OCI-M1 (cell line): ENCODE results near the gene MED27.

Experiments used
- DNase-seq: peaks from one replicate; lab custom pipeline; 2025; lab: John Stamatoyannopoulos, UW

MED27 gene

DNA sequence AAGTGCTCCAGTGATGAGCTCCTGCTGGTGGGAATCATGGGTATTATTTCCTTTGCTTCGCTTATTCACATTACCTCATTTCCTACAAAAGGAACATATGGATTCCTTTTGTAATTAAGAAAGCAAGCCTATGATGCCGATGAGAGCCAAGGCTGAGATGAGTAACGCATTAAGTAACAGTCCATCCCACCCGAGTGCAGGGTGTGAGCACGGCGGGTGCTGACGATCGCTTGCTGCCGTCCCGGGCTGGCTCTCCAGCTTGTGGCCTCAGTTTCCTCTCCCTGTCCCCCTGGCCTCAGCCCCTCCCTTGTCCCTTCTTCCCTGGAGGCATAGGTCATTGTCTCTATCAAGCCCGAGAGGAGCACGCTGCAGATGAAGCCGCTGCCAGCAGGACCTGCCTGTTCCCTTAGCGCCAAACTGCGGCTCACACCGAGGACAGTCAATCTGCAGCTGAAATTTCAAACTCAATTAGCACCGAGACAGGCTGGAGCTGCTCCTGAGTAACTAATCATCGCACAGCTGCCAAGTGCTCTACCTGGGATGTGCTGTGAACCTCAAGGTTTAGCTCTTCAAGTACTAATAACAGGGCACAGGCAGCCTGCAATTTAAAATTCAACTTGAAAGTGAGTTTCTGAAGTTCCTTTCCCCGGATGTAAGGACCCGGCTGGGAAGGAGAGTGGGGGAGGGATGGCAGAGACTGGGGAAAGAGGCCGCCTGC lies 224.6 kb downstream of the MED27 start:
- DNase-seq: no peak

DNA sequence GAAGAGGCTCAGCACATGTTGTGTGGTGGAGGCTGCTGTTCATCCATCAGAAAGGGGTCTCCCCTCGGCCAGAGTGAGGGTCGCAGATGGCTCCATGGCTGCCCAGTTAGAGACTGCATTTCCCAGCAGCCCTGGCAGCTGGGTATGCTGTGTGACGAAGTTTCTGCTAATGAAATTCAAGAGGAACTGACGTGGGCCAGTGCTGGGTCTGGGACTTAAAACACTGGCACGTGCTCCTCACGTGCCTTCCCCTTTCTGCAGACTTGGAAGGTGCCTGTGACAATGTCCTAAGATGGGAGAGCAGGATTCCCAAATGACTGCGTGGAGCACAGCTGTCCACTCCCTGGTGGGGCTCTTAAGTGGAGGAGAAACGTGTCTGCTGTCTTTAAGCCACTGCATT lies 225.3 kb downstream of the MED27 start:
- DNase-seq: peak; percentile 38

DNA sequence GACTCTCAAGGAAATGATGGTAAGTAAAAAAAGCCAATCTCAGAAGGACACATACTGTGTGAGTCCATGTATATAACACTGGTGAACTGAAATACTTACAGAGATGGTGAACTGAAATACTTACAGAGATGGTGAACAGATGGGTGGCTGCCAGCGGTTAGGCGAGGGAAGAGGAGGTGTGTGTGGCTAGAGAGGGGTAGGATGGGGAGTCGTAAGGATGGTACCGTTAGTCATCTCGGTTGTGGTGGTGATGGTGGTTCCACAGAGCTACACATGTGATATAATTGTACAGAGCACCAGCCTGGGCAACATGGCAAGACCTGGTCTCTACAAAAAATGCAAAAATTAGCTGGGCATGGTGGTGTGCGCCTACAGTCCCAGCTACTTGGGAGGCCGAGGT lies 226.2 kb downstream of the MED27 start:
- no peak for DNase-seq

DNA sequence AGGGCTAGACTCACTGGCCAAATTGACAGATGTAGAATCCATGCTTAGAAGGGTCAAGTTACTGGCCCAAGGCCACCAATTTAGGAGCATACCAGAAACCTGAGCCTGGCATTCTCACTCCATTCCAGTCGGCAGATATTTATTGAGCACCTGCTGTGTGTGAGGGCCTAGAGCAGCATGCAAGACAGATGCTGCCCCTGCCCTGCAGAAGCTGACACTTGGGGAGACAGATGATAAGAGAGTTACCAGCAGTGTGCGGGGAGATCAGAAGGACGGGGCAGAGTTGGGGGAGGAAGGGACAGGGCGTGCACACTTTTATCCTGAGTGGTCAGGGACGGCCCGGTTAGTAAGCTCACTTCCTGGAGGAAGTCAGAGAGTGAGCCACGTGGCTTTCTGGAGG lies 228.3 kb downstream of the MED27 start:
- no peak for DNase-seq

DNA sequence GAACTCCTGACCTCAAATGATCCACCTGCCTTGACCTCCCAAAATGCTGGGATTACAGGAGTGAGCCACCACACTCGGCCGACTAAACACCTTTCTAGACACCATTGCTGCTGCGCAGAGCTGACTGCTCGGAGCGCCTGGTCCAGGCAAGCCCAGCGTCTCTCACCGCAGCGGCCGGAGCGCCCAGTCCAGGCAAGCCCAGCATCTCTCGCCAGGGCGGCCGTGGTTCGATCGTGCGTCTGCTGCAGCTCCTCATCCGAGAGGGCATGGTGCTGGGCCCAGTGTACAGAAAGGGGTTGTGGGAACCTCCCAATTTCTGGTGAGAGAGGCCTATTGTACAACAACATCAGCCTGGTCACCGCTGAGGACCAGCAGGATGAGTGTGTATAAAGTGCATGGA lies 230.3 kb downstream of the MED27 start:
- no peak for DNase-seq

DNA sequence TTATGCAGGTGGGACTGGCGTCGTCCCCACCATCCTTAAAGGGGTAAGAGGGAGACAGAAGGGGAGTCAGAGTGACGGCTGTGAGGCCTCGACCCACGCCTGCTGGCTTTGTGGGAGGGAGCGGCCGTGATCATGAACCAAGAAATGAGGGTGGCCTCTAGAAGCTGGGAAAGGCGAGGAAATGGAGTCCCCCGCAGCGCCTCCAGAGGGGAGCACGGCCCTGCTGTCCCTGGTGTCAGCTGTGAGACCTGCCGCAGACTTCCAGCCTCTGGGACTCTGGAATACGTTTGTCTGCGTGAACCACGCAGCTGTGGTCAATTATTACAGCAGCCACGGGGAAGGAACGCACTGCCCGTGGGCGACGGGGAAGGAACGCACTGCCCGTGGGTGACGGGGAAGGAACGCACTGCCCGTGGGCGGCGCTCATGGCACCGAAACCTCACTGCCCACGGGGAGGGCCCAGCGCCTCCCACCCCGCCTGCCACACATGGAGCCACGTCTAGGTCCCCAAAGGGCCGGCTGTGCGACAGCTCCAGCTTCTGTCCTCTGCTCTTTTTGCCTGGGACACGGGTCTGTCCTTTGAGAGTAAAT lies 231.0 kb downstream of the MED27 start:
- DNase-seq: no peak

DNA sequence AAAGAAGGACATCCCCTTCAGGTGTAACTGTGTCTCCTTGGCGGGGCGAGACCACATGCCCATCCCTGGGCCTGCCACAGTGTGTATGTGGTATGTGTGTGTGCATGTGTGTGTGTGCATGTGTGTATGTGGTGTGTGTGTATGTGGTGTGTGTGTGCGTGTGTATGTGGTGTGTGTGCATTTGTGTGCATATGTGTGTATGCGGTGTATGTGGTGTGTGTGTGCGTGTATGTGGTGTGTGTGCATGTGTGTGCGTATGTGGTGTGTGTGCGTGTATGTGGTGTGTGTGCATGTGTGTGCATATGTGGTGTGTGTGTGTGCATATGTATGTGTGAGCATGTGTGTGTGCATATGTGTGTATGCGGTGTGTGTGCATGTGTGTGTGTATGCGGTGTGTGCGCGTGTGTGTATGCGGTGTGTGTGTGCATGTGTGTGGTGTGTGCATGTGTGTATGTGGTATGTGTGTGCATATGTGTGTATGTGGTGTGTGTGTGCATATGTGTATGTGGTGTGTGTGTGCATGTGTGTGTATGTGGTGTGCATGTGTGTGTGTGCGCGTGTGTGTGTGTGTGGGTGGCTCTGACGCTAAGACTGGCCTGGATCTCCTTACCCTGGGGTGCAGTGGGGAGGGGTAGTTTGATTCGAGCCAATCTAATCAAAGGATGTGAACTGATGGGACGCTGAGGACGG lies 231.9 kb downstream of the MED27 start:
- no peak for DNase-seq

DNA sequence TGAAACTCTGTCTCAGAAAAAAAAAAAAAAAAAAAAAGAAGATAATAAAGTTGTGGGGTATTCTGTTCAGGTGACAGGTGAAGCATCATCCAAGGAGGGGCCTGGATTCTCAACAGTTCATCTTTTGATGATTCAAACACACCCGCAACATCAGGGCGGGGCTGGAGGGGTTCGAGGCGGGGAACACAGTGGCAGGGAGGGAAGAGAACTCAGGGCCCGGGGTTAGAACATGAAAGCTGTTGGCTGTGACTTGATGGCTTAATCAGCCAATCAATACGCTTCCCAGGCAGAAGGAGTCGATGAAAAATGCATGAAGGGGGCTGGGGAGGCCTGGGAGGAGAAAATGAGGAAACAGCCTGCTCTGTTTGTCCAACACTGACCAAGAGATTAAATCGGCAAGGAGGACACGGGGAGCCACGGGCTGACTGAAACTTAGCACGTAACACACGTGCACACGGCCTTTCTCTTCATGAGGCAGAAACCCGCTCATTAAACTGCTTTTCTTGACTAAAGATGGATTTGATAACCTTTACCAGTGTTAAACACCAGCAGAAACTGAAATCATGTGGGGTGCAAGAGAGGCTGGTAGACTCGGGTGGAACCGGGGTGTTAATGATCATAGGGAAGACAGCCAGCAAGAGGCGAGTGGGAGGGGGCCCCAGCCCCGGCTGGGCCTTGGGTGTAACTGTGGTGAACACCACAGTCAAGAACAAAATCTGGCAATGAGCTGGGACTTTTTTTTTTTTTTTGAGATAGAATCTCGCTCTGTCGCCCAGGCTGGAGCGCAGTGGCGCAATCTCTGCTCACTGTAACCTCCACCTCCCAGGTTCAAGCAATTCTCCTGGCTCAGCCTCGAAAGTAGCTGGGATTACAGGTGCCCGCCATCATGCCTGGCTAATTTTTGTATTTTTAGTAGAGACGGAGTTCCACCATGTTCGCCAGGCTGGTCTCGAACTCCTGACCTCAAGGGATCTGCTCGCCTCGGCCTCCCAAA lies 234.1 kb downstream of the MED27 start:
- DNase-seq: peak; percentile 21

DNA sequence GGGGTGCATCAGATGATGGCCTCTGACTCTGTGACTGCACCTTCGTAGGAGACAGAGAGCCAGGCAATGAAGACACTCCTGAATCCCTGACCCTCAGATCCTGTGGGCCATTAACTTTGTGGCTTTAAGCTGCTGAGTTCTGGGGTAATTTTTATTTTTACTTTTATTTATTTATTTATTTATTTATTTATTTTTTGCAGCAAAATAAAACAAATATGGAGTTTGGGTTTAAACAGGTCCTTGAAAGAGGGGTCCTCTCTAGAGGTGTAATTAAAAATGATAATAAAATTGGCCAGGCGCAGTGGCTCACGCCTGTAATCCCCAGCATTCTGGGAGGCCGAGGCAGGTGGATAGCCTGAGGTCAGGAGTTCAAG lies 234.9 kb downstream of the MED27 start:
- DNase-seq: no peak

DNA sequence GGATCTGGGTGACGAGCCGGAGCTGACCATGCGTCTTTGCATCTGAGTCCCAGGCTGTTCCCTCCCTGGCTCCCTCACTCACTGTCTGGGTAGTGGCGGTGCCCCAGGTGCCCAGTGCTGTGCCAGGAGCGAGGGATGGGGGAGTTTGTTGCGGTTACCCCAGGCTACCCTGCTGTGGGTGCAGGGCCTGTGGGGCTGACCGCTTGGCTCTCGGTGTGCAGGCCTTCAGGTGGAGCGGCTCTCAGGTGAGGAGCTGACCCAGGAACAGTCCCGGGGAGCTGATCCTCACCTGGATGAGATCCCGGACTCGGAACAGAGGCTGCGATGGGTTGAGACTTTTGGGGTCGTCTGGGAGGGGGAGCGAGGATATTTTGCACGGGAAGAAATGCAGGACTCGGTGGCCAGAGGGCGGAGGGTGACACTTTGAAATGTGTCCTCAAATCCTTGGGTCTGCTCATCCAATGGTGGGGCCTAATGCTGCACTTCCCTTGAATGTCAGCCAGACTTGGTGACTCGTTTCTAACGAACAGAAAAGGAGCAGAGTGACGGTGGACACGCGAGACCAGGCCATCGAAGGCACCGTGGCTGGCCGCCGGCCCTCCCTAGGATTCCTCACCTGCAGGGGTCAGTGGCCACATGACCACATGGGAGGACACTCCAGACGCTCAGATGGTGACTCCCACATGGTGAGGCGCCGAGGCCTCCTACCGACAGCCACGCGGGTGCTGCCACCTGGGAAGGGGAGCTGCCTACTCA lies 235.5 kb downstream of the MED27 start:
- DNase-seq: no peak

DNA sequence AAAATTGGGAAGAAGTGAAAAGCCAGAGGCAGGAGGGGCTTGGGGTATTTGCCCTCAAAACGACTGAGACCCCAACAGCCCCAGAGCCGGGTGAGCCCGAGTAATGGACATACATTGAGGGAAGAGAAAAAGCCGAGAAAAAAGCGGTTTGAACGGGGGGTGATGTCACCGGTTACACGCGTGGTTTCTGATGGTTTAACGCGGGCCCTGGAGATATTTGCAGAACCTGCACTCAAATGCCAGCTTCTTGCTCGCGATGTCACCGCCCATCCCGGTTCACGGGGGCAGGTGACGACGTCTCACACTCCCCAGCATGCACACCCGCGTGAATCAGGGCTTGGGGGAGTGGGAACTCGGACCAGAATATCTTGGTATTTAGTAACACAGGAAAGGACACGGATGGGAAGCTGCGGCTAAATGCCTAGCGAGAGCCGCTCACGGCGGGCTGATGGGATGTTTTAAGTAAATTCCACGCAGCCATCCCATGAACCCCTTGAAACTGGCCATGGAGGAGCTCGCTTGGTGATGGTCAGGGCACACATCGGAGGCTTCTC lies 237.8 kb downstream of the MED27 start:
- no peak for DNase-seq

DNA sequence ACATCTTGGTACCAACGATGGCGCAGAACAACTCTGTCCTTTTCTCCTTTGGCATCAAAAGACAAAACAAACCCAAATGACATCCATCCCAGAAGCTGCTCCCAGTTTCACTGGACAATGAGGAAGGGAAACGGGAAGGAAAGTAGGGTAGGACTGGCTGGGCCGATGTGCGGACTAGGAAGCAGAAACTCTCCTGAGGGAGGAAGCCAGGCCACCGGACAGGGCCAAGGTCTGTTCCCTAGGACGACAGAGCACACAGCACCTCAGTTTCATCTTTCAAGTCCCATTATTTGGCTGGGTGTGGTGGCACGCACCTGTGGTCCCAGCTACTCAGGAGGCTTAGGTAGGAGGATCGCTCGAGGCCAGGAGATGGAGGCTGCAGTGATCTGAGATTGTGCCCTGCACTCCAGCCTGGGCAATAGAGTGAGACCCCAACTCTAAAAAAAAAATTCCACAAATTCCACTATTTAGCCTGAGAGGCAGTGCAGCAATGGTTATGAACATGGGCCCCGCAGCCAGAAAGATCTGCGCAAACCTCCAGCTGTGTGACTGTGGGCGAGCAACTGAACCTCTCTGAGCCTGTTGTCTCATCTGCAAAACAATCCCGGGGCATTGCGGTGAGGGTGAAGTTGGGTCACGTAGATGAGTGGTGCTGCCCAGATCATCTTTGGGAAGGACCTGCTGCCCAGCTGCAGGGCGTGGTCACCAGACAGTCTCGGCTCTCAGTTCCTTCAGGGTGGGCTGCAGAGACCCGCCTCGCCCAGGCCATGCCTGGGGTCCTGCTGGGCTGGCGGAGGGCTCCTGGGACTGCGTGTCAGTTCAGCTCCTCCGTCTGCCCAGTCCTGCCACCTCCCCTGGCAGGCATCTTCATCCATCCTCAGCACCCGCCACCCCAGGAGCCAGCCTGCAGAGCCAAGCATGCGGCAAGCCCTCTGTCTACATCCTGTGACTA lies 238.6 kb downstream of the MED27 start:
- no peak for DNase-seq

DNA sequence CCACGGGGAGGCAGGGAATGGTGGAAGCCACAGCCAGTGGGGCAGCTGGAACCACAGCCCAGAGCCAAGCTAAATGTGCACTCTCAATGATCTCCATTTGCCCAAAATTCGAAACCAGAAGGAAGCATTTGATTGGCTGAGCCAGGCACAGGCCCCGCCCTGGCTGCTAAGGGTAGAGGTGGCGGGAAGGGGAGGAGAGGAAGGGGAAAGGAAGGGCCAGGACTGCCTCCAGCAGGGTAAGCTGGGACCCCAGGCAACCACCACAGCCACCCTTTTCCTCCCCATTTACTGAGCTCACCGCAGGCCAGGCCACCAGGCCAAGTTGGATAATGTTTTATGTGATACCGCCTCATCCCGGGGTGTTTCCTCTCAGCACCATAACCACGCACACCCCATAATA lies 239.4 kb downstream of the MED27 start:
- DNase-seq: no peak

DNA sequence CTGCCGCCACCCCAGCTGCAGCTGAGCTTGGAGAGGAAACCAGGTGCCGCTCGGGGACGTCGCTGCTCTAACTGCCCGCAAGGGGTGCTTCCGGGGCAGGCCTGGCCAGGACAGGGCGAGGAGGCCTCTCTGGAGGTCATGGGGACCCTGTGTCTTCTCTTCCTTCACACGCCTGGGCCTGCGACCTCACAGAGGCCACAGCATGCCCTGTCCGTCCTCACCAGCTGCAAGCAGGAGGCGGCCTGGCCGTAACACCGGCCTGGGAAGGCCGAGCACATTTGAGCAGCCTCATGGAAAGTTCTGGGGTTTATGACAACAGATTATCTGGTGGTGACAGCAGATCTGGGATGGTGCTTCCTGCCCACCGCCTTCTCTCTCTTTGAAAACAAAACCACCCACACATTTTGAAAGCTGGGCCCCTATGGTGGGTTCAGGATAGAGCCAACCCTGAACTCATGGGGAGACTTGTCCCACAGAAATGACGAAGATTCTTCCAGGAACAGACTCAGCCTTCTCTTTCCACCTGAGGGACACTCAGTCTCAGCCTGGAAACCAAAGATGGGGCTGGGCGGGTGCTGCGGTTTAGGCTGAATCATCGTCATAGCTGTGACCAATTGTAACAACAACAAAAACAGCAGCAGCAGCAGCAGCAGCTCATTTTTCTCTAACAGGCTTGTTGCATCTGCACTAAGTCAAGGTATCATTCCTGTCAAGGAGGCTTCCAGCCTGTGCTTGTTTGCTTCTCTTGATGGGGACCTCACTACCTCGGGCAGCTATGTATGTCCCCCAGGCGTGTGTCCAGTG lies 240.2 kb downstream of the MED27 start:
- DNase-seq: peak; percentile 31

DNA sequence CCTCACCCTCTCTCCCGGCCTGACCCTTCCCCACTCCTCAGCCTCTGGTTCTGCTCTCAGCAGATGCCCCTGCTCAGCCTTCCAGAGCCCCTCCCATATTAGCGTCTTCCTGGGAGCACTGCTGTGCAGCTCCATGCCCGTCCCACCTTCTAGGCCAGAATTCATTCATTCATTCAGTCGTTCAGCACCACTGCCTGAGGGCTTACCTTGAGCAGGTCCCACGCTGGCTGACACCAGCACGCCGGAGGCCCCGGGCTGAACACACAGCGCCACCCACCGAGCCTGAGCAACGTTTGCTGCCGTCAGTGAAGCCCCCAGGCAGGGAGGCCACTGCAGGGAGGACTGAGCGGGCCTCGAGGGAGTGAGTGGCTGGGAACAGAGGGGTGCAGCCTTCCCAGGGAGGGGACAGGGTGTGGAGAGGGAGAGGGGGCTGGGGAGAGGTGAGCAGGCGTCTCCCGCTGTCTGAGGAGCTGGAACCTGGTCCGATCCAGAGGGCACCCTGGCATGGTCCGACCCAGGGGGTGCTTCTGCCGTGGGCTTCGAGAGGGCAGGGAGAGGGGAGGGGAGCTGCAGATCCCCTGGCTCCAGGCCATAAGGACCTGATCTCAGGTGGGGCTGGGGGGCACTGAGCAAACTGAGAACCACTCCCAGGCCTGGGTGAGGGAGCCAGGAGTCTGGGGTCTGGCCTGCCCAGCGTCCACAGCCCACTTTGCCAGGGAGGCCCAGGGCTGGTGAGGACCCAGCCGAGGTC lies 241.0 kb downstream of the MED27 start:
- DNase-seq: no peak

DNA sequence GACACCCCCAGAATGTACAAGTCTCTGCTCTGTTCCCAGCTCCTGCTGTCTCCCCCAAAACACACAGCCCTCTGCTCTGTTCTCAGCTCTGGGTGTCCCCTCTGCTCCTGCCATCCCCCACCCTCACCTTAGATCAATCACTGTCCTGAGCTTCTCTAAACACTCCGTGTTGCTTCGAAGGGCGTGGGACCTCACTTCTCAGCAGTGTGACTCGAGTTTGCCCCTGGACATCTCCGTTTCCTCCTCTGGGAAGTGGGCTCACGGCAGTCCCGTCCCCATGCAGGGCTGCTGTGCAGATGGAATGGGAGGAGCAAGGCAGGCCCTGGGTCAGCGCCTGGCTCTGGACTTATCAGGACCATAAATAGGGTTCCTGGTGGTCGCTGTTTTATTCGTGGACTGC lies 241.8 kb downstream of the MED27 start:
- no peak for DNase-seq

DNA sequence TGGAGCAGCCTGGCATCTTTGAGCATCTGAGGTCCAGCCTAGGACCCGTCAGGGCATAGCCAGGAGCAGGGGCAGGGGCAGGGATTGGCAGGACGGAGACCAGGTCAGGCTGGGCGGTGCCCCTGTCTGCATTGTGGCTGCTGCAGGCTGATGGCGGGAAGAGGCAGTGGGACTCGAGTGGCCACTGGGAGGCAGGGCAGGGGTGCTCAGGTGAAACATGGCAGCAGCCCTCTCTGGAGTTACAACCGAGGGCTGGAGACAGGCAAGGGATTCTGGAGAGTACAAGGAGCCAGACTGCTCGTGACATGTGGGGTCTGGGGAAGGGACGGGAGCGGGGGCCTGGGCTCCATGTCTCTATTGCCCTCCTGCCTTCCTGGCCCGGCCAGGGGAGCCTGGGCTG lies 242.4 kb downstream of the MED27 start:
- peak; percentile 8 for DNase-seq

DNA sequence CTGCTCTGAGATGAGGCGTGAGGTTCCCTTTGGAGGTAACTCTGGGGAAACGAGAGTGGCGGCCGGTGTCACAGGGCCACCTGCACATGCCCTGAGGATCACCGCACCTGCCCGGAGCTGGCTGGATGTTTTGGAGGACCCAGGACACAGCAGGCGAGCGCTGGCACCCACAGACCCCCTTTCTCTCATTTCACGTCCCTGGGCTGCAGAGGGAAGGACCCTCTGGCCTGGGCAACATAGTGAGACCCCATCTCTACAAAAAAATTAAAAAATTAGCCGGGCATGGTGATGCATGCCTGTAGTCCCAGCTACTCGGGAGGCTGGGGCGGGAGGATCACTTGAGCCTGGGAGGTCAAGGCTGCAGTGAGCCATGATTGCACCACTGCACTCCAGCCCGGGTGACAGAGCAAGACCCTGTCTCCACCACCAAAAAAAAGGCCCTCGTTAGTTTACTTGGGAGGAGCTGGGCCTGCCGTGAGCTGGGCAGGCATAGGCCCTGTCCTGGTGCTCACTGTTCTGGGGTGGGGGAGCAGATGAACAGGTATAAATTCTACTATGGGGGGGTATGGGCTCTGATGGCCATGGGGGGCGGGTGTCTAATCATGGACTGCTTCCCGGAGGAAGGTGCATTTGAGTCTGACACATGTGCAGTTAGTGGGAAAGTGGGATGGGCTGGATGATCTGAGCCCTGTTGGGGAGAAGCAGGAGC lies 242.9 kb downstream of the MED27 start:
- DNase-seq: no peak
